Liver (tissue), 9 donors: ENCODE results near the gene GOPC. TPM values are rescaled to one million over a fixed set of nuclear protein-coding genes. Genes with fewer than 3 reads are reported as not detected.
A peak's percentile ranks its signal among the peaks of the same experiment; 100 is the strongest.

Experiments used
- DNase-seq: peaks from one replicate; pipeline ENCODE4 v3.0.0-alpha.2; 2017; ENCODE audit warnings: low spot score
- H3K27ac ChIP-seq, 2 donors: one replicate each; pipeline ENCODE4 v1.7.0; 2013; ENCODE audit warnings: inconsistent platforms in 2 of 2, low read length in 2 of 2, control low read depth in 1 of 2, low read depth in 1 of 2, mild to moderate bottlenecking in 1 of 2
- H3K27me3 ChIP-seq, 4 donors: one replicate each; pipeline versions ENCODE4 v1.6.1 to v1.7.0; 2013; ENCODE audit warnings: low read length in 3 of 4, inconsistent platforms in 1 of 4, mild to moderate bottlenecking in 1 of 4, moderate library complexity in 1 of 4; ENCODE audit not compliant: control insufficient read depth in 4 of 4, insufficient read depth in 4 of 4
- H3K36me3 ChIP-seq, 4 donors: one replicate each; pipeline versions ENCODE4 v1.6.1 to v1.7.0; 2013; ENCODE audit warnings: low read length in 3 of 4, mild to moderate bottlenecking in 3 of 4, low read depth in 1 of 4, moderate library complexity in 1 of 4; ENCODE audit not compliant: control insufficient read depth in 4 of 4, insufficient read depth in 3 of 4
- H3K4me1 ChIP-seq, 4 donors: one replicate each; pipeline versions ENCODE4 v1.6.1 to v1.7.0; 2013; ENCODE audit warnings: low read length in 3 of 4, mild to moderate bottlenecking in 3 of 4, moderate library complexity in 1 of 4; ENCODE audit not compliant: control insufficient read depth in 4 of 4, insufficient read depth in 4 of 4
- H3K4me3 ChIP-seq, 3 donors: one replicate each; pipeline versions ENCODE4 v1.6.1 to v1.7.0; 2013; ENCODE audit warnings: low read length in 3 of 3, control low read depth in 1 of 3, low read depth in 1 of 3, mild to moderate bottlenecking in 1 of 3
- H3K9ac ChIP-seq, 2 donors: one replicate each; pipeline ENCODE4 v1.7.0; 2013; ENCODE audit warnings: low read length in 2 of 2, mild to moderate bottlenecking in 2 of 2, moderate library complexity in 2 of 2, control low read depth in 1 of 2, low read depth in 1 of 2
- H3K9me3 ChIP-seq, 4 donors: one replicate each; pipeline versions ENCODE4 v1.6.1 to v1.7.0; 2013; ENCODE audit warnings: low read length in 3 of 4; ENCODE audit not compliant: control insufficient read depth in 4 of 4
- ATF3 ChIP-seq: IDR thresholded peaks from 2 replicates; pipeline ENCODE4 v1.6.1; 2016; ENCODE audit warnings: antibody characterized with exemption
- EGR1 ChIP-seq, 2 donors: IDR thresholded peaks; 2 replicates each; pipeline ENCODE4 v1.6.1; 2016 to 2018; ENCODE audit warnings: antibody characterized with exemption in 2 of 2, low read depth in 2 of 2
- FOXA1 ChIP-seq: IDR thresholded peaks from 2 replicates; pipeline ENCODE4 v1.6.1; 2016; ENCODE audit warnings: antibody characterized with exemption
- FOXA2 ChIP-seq: IDR thresholded peaks from 2 replicates; pipeline ENCODE4 v1.6.1; 2016; ENCODE audit warnings: antibody characterized with exemption
- GABPA ChIP-seq, 2 donors: IDR thresholded peaks in 1 of 2; conservative IDR thresholded peaks in 1 of 2; 2 replicates each; pipeline ENCODE4 v1.6.1; 2016; ENCODE audit warnings: antibody characterized with exemption in 2 of 2, mild to moderate bottlenecking in 1 of 2, moderate library complexity in 1 of 2
- HNF4A ChIP-seq, 2 donors: conservative IDR thresholded peaks; 2 replicates each; pipeline ENCODE4 v1.6.1; 2016; ENCODE audit warnings: antibody characterized with exemption in 2 of 2, mild to moderate bottlenecking in 2 of 2
- HNF4G ChIP-seq: IDR thresholded peaks from 2 replicates; pipeline ENCODE4 v1.6.1; 2016; ENCODE audit warnings: antibody characterized with exemption
- JUND ChIP-seq, 2 donors: IDR thresholded peaks; 2 replicates each; pipeline ENCODE4 v1.6.1; 2016; ENCODE audit warnings: antibody characterized with exemption in 2 of 2
- MAX ChIP-seq: IDR thresholded peaks from 2 replicates; pipeline ENCODE4 v1.6.1; 2016; ENCODE audit warnings: antibody characterized with exemption
- NR2F2 ChIP-seq: IDR thresholded peaks from 2 replicates; pipeline ENCODE4 v1.6.1; 2016; ENCODE audit warnings: antibody characterized with exemption
- RAD21 ChIP-seq, 2 donors: IDR thresholded peaks; 2 replicates each; pipeline ENCODE4 v1.6.1; 2016; ENCODE audit warnings: antibody characterized with exemption in 2 of 2, mild to moderate bottlenecking in 2 of 2
- REST ChIP-seq: IDR thresholded peaks from 2 replicates; pipeline ENCODE4 v1.6.1; 2016; ENCODE audit warnings: antibody characterized with exemption, mild to moderate bottlenecking
- RXRA ChIP-seq, 2 donors: IDR thresholded peaks; 2 replicates each; pipeline ENCODE4 v1.6.1; 2017 to 2018; ENCODE audit warnings: antibody characterized with exemption in 2 of 2, mild to moderate bottlenecking in 1 of 2
- SP1 ChIP-seq: IDR thresholded peaks from 2 replicates; pipeline ENCODE4 v1.6.1; 2018; ENCODE audit warnings: antibody characterized with exemption, mild to moderate bottlenecking
- TAF1 ChIP-seq: conservative IDR thresholded peaks from 2 replicates; pipeline ENCODE4 v1.6.1; 2016; ENCODE audit warnings: antibody characterized with exemption, mild to moderate bottlenecking
- YY1 ChIP-seq: IDR thresholded peaks from 2 replicates; pipeline ENCODE4 v1.6.1; 2016; ENCODE audit warnings: antibody characterized with exemption, mild to moderate bottlenecking
- ZBTB33 ChIP-seq: IDR thresholded peaks from 2 replicates; pipeline ENCODE4 v1.6.1; 2016; ENCODE audit warnings: antibody characterized with exemption
- WGBS: extraction: QIAGEN DNeasy Blood & Tissue Kit; methylation state at CpG from one replicate; pipeline ENCODE4 v1.1.7; 2013; 5-methylcytosine and 5-hydroxymethylcytosine counted together
- polyA plus RNA-seq, 2 donors: library from polyadenylated mRNA; stranded (reverse) in 1 of 2; unstranded in 1 of 2; fragments of 200-250 nt in 1 of 2; fragments of >200 nt in 1 of 2; fragmentation: Nextera tagmentation in 1 of 2; extraction: Ambion mirVana in 1 of 2; gene quantifications; one replicate each; pipeline versions ENCODE4 v1.2.1 to v1.2.3, GENCODE V29; 2013 to 2015
- total RNA-seq, 2 donors: library from RNA; depleted of rRNA; stranded (reverse); fragments of >200 nt; gene quantifications; one replicate each; pipeline ENCODE4 v1.2.3, GENCODE V29; 2014
- donor health status: healthy.
- donor health status: healthy.
- donor health status: healthy.
- donor health status: healthy.
- donor health status: healthy.

Gene GOPC
- total and polyA plus RNA-seq, 4 donors = 7.4 to 17.8 (median 11.4) TPM

GRCh38 chr6:117548797-117549301, 53.5 kb downstream of the GOPC start (continued):
- TF ChIP-seq JUND (IDR thresholded peaks at IDR 0.05) (no peak), GABPA (IDR thresholded peaks at IDR 0.05 in 1 of 2, conservative IDR thresholded peaks at IDR 0.05 in 1 of 2) (no peak), FOXA1 (no peak), EGR1 (IDR thresholded peaks at IDR 0.05; ENCODE audit: low read depth in 2 of 2) (no peak)

- H3K36me3 ChIP-seq = peaks cover 3 to 7% (median 6%) of the 10 kb centered on the region in 4 donors
- 64% methylated on average over 64 of the region's 64 CpGs for WGBS
- no peaks in the 10 kb centered on the region for H3K9me3 ChIP-seq
- no peaks in the 10 kb centered on the region for H3K27me3 ChIP-seq
- no peak overlapping the region for H3K9ac ChIP-seq
- no peak for DNase-seq
- peak overlapping the region in 1 of 3 donors; percentile 5 for H3K4me3 ChIP-seq
- H3K4me1 ChIP-seq = peaks cover 0 to 14% (median 10%) of the 10 kb centered on the region in 4 donors
- H3K27ac ChIP-seq = peak overlapping the region in 1 of 2 donors; percentile 19
- TF ChIP-seq RAD21 (IDR thresholded peaks at IDR 0.05) (peak in 1 of 2 donors; percentile 18), GABPA (IDR thresholded peaks at IDR 0.05 in 1 of 2, conservative IDR thresholded peaks at IDR 0.05 in 1 of 2) (no peak)
These were observed 54.4 kb downstream of the GOPC start for GRCh38 chr6:117547688-117548621.

GRCh38 chr6:117546674-117547073, 55.6 kb downstream of the GOPC start:
- H3K27ac ChIP-seq = no peak overlapping the region
- TF ChIP-seq MAX (no peak), TAF1 (no peak), NR2F2 (no peak), FOXA1 (no peak), JUND (IDR thresholded peaks at IDR 0.05) (no peak), GABPA (IDR thresholded peaks at IDR 0.05 in 1 of 2, conservative IDR thresholded peaks at IDR 0.05 in 1 of 2) (no peak)
- H3K27me3 ChIP-seq = no peaks in the 10 kb centered on the region
- 97% methylated on average over 5 of the region's 5 CpGs for WGBS
- no peak overlapping the region for H3K9ac ChIP-seq
- no peak overlapping the region for H3K4me3 ChIP-seq
- DNase-seq = no peak
- no peaks in the 10 kb centered on the region for H3K9me3 ChIP-seq
- H3K4me1 ChIP-seq = peaks cover 0 to 14% (median 10%) of the 10 kb centered on the region in 4 donors
- H3K36me3 ChIP-seq = peaks cover 3 to 8% (median 6%) of the 10 kb centered on the region in 4 donors

GRCh38 chr6:117545161-117545595, 57.1 kb downstream of the GOPC start:
- no peak overlapping the region for H3K4me3 ChIP-seq
- peaks cover 0 to 14% (median 10%) of the 10 kb centered on the region in 4 donors for H3K4me1 ChIP-seq
- DNase-seq = no peak
- no peaks in the 10 kb centered on the region for H3K27me3 ChIP-seq
- WGBS = 38% methylated on average over 4 of the region's 4 CpGs
- no peak overlapping the region for H3K9ac ChIP-seq
- peaks cover 5 to 19% (median 9%) of the 10 kb centered on the region in 4 donors for H3K36me3 ChIP-seq
- peak overlapping the region in 1 of 2 donors; percentile 15 for H3K27ac ChIP-seq
- no peaks in the 10 kb centered on the region for H3K9me3 ChIP-seq
- TF ChIP-seq TAF1 (no peak), MAX (peak; percentile 38), ZBTB33 (no peak), EGR1 (IDR thresholded peaks at IDR 0.05; ENCODE audit: low read depth in 2 of 2) (no peak), YY1 (peak; percentile 64), GABPA (IDR thresholded peaks at IDR 0.05 in 1 of 2, conservative IDR thresholded peaks at IDR 0.05 in 1 of 2) (no peak), RAD21 (IDR thresholded peaks at IDR 0.05) (peak in 1 of 2 donors; percentile 48), REST (no peak), NR2F2 (no peak), ATF3 (peak; percentile 87), SP1 (peak; percentile 68), FOXA1 (no peak), FOXA2 (peak; percentile 27), RXRA (IDR thresholded peaks at IDR 0.05) (peak; percentile 85 to 86), JUND (IDR thresholded peaks at IDR 0.05) (peak; percentile 92 to 96), HNF4G (peak; percentile 20), HNF4A (conservative IDR thresholded peaks at IDR 0.05) (peak; percentile 72 to 76)
